ENCODE results near the gene KNTC1.
"Not testable (repeated sequence)": the region's sequence is repeated elsewhere in the genome, so short reads cannot be mapped to it uniquely, and the experiment has no call there.

The KNTC1 gene

GRCh38 chr12:122526683-122527477 lies at the start of gene KNTC1, which contains the start of gene RSRC2:
KNTC1 (plus strand) TSS chr12:122527249; CDS start chr12:122530064, 2,815 bp downstream.
RSRC2 (minus strand) TSS chr12:122526936; CDS start chr12:122526853, 83 bp downstream.
- FAIRE-seq = peak; percentile 99

- no peak for FAIRE-seq
Observed at GRCh38 chr12:122480753-122481152, 46.3 kb upstream of the KNTC1 start.

GRCh38 chr12:122481861-122482260 lies 45.2 kb upstream of the KNTC1 start:
- no peak for FAIRE-seq

- FAIRE-seq = no peak
Observed at GRCh38 chr12:122483969-122484368, 43.1 kb upstream of the KNTC1 start.

GRCh38 chr12:122484385-122484784 lies 42.7 kb upstream of the KNTC1 start:
- FAIRE-seq = not testable (repeated sequence)

GRCh38 chr12:122486360-122486759 lies 40.7 kb upstream of the KNTC1 start:
- not testable (repeated sequence) for FAIRE-seq

GRCh38 chr12:122486805-122487426 lies 40.1 kb upstream of the KNTC1 start:
- no peak for FAIRE-seq

- FAIRE-seq = not testable (repeated sequence)
Observed at GRCh38 chr12:122487807-122488206, 39.2 kb upstream of the KNTC1 start.

GRCh38 chr12:122489038-122489437 lies 38.0 kb upstream of the KNTC1 start:
- no peak for FAIRE-seq

GRCh38 chr12:122491991-122492390 lies 35.1 kb upstream of the KNTC1 start:
- FAIRE-seq = no peak

- not testable (repeated sequence) for FAIRE-seq
Observed at GRCh38 chr12:122493222-122493621, 33.8 kb upstream of the KNTC1 start.

GRCh38 chr12:122495258-122495657 lies 31.8 kb upstream of the KNTC1 start:
- FAIRE-seq = no peak

- no peak for FAIRE-seq
Observed at GRCh38 chr12:122499991-122500684, 26.9 kb upstream of the KNTC1 start.

- peak; percentile 97 for FAIRE-seq
Observed at GRCh38 chr12:122500685-122501488, 26.2 kb upstream of the KNTC1 start, which contains the start of gene ZCCHC8. ZCCHC8 (minus strand) TSS chr12:122500932; CDS start chr12:122500840, 92 bp downstream.

- no peak for FAIRE-seq
Observed at GRCh38 chr12:122501489-122501989, 25.5 kb upstream of the KNTC1 start.

GRCh38 chr12:122503147-122503751 lies 23.8 kb upstream of the KNTC1 start:
- no peak for FAIRE-seq

GRCh38 chr12:122503783-122504590 lies 23.1 kb upstream of the KNTC1 start:
- FAIRE-seq = no peak

- no peak for FAIRE-seq
Observed at GRCh38 chr12:122505419-122506051, 21.5 kb upstream of the KNTC1 start.

GRCh38 chr12:122506393-122506938 lies 20.6 kb upstream of the KNTC1 start:
- no peak for FAIRE-seq

GRCh38 chr12:122508163-122508562 lies 18.9 kb upstream of the KNTC1 start:
- no peak for FAIRE-seq

All from endometrium (tissue), 2 donors.